Measurements from ENCODE around the gene SULF2.

The SULF2 gene

DNA sequence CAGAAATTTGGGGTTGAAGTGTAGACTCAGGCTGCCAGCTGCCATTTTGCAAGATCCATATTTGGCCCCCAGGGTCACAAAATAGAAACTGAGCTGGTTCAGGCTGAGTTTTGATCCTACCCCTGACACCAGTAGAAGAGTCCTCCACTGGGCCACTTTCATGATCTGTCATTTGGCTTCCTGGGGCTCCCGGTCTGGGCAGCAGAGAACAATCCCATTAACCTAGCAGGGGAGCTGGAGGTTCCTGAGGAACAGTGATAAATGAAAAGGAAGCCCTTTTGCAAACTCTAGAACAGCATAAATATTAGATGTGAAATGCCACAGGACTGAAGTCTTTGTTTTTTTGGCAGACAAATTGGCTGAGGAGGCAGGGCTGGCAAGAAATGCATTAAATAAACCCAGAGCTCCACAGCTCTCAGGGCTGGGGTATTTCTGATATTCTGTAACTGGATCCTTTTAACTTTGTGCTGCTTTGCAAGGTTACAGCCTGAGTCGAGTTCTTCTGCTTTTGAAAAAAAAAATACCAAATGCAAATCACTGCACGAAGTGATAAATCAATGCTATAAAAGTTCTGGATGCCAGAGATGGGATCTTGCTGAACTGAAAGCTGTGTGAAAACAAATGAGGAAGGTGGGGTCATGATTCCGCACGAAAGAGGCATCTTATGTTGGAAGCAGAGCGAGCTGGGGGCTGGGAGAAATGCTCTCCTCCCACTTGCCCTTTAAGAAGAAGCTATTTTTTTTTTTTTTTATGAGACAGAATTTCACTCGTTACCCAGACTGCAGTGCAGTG lies 64.4 kb downstream of the SULF2 start:
- Histone ChIP-seq H3K27me3 (ENCODE audit: insufficient read depth, low read length) (peaks cover 6% of the 10 kb centered on the region; the same call in 1 of the 2 replicates), H3K4me3 (ENCODE audit: low read depth, low read length) (no peak overlapping the region), H3K4me1 (ENCODE audit: control insufficient read depth, insufficient read depth, low read length, unreplicated experiment) (no peaks in the 10 kb centered on the region), H3K79me2 (ENCODE audit: control insufficient read depth, insufficient read depth, low read length, unreplicated experiment) (no peaks in the 10 kb centered on the region), H3K36me3 (ENCODE audit: insufficient read depth, low read length) (no peaks in the 10 kb centered on the region), H2AFZ (ENCODE audit: low read length, unreplicated experiment) (no peak overlapping the region), H3K27ac (ENCODE audit: low read depth, low read length) (no peak overlapping the region)

DNA sequence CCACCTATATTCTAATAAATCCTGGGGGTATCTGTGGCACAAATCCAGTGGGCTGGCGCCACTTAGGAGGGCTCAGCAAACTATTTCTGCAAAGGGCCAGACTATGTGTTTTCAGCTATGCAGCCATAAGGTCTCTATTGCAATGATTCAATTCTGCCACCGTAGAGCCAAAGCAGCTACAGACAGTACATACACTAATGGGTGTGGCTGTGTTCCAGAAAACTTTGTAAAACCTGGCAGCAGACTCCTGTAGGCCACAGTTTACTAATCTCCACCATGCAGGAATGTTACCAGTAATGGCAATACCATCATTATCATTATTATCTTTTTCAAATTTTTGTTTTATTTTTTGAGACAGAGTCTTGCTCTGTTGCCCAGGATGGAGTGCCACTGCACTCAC lies 65.7 kb downstream of the SULF2 start:
- H3K4me1 ChIP-seq (ENCODE audit: control insufficient read depth, insufficient read depth, low read length, unreplicated experiment): no peaks in the 10 kb centered on the region
- H3K79me2 ChIP-seq (ENCODE audit: control insufficient read depth, insufficient read depth, low read length, unreplicated experiment): no peaks in the 10 kb centered on the region
- peaks cover 11% of the 10 kb centered on the region for H3K27me3 ChIP-seq (ENCODE audit: insufficient read depth, low read length)
- no peaks in the 10 kb centered on the region for H3K36me3 ChIP-seq (ENCODE audit: insufficient read depth, low read length)
- no peak overlapping the region for H3K4me3 ChIP-seq (ENCODE audit: low read depth, low read length)
- no peak overlapping the region for H3K27ac ChIP-seq (ENCODE audit: low read depth, low read length)
- H2AFZ ChIP-seq (ENCODE audit: low read length, unreplicated experiment): no peak overlapping the region

DNA sequence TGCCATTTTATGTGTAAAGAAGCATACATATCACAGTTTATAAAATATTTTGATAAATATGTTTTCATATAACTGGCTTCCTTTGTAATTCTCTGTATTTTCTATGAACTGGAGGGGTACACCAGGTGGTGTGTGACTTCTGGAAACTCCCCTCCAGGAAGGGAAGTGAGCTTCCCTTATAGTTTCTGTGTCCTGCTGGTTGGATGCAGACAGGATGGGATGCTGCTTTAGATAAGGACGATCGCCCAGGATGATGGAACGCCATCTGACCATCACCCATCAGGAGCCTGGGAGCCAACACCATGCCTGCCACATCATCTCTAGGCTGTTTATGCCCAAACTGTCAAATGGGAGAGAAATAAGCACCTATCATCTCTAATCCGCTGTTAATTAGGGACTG lies 66.1 kb downstream of the SULF2 start:
- no peak overlapping the region for H3K27ac ChIP-seq (ENCODE audit: low read depth, low read length)
- H3K27me3 ChIP-seq (ENCODE audit: insufficient read depth, low read length): peaks cover 15% of the 10 kb centered on the region
- peaks cover under 1% of the 10 kb centered on the region for H3K4me1 ChIP-seq (ENCODE audit: control insufficient read depth, insufficient read depth, low read length, unreplicated experiment)
- H2AFZ ChIP-seq (ENCODE audit: low read length, unreplicated experiment): no peak overlapping the region
- no peaks in the 10 kb centered on the region for H3K79me2 ChIP-seq (ENCODE audit: control insufficient read depth, insufficient read depth, low read length, unreplicated experiment)
- no peak overlapping the region for H3K4me3 ChIP-seq (ENCODE audit: low read depth, low read length)
- no peaks in the 10 kb centered on the region for H3K36me3 ChIP-seq (ENCODE audit: insufficient read depth, low read length)

GRCh38 chr20:47718398-47718797 lies 66.9 kb downstream of the SULF2 start:
- H3K36me3 ChIP-seq (ENCODE audit: insufficient read depth, low read length): no peaks in the 10 kb centered on the region
- no peak overlapping the region for H3K27ac ChIP-seq (ENCODE audit: low read depth, low read length)
- H3K27me3 ChIP-seq (ENCODE audit: insufficient read depth, low read length): peaks cover 16% of the 10 kb centered on the region
- H3K79me2 ChIP-seq (ENCODE audit: control insufficient read depth, insufficient read depth, low read length, unreplicated experiment): no peaks in the 10 kb centered on the region
- no peak overlapping the region for H2AFZ ChIP-seq (ENCODE audit: low read length, unreplicated experiment)
- H3K4me1 ChIP-seq (ENCODE audit: control insufficient read depth, insufficient read depth, low read length, unreplicated experiment): peaks cover 4% of the 10 kb centered on the region
- no peak overlapping the region for H3K4me3 ChIP-seq (ENCODE audit: low read depth, low read length)

- Histone ChIP-seq H3K27me3 (ENCODE audit: insufficient read depth, low read length) (peaks cover 16% of the 10 kb centered on the region), H3K79me2 (ENCODE audit: control insufficient read depth, insufficient read depth, low read length, unreplicated experiment) (no peaks in the 10 kb centered on the region)
These were observed 67.9 kb downstream of the SULF2 start for GRCh38 chr20:47717421-47717820.

DNA sequence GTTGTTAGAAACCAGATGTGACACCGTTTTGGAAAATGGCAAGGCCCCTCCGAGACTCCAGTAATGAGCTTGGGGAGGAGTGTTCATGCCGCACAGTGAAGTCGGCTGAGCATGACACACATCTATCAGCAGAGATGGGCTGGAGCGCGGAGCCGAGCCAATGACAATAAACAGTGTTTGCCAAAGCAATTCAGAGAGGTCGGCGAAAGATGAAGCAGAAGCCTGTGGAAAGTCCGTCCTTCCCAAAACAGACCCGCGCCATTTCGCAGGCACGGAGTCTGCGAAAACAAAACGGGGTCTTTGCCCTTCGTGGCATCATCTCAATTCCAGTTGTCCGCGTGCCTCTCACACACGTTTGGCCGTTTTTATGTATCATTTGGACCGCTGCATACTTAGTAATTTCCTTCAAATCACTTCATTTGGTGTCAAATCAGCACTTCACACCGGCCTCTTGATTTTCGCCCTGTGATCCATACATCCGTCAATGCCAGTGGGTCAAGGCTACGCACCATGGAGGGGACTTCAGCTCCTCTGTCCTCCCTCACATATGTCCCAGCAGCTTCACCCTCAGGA lies 71.3 kb downstream of the SULF2 start:
- Histone ChIP-seq H3K27me3 (ENCODE audit: insufficient read depth, low read length) (peaks cover 16% of the 10 kb centered on the region), H3K36me3 (ENCODE audit: insufficient read depth, low read length) (no peaks in the 10 kb centered on the region), H3K4me1 (ENCODE audit: control insufficient read depth, insufficient read depth, low read length, unreplicated experiment) (peaks cover 4% of the 10 kb centered on the region), H3K79me2 (ENCODE audit: control insufficient read depth, insufficient read depth, low read length, unreplicated experiment) (no peaks in the 10 kb centered on the region), H3K4me3 (ENCODE audit: low read depth, low read length) (peak overlapping the region; percentile 60), H3K27ac (ENCODE audit: low read depth, low read length) (no peak overlapping the region), H2AFZ (ENCODE audit: low read length, unreplicated experiment) (peak overlapping the region; percentile 28)

More at GRCh38 chr20:47717421-47717820, 67.9 kb downstream of the SULF2 start:
- H2AFZ ChIP-seq (ENCODE audit: low read length, unreplicated experiment): no peak overlapping the region
- peaks cover 4% of the 10 kb centered on the region for H3K4me1 ChIP-seq (ENCODE audit: control insufficient read depth, insufficient read depth, low read length, unreplicated experiment)
- no peak overlapping the region for H3K27ac ChIP-seq (ENCODE audit: low read depth, low read length)
- no peak overlapping the region for H3K4me3 ChIP-seq (ENCODE audit: low read depth, low read length)
- H3K36me3 ChIP-seq (ENCODE audit: insufficient read depth, low read length): no peaks in the 10 kb centered on the region

DNA sequence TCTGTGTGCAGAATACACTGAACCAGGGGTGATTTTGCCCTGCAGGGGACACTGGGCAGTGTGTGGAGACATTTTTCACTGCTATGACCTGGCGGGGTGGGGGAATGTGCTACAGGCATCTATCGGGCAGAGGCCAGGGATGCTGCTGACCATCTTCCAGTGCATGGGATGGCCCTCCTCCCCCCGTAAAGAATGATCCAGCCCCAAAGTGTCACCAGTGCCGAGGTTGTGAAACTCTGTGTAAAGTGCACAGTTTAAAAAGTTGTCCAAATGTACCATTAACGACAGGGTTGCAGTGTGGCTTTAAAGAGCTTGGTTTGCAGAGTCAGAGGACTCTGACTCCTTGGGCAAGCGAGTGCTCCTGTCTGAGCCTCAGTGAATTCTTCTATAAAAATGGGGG lies 72.1 kb downstream of the SULF2 start:
- H3K4me3 ChIP-seq (ENCODE audit: low read depth, low read length): no peak overlapping the region
- peaks cover 4% of the 10 kb centered on the region for H3K4me1 ChIP-seq (ENCODE audit: control insufficient read depth, insufficient read depth, low read length, unreplicated experiment)
- no peak overlapping the region for H2AFZ ChIP-seq (ENCODE audit: low read length, unreplicated experiment)
- no peaks in the 10 kb centered on the region for H3K79me2 ChIP-seq (ENCODE audit: control insufficient read depth, insufficient read depth, low read length, unreplicated experiment)
- H3K27ac ChIP-seq (ENCODE audit: low read depth, low read length): no peak overlapping the region
- H3K36me3 ChIP-seq (ENCODE audit: insufficient read depth, low read length): no peaks in the 10 kb centered on the region
- H3K27me3 ChIP-seq (ENCODE audit: insufficient read depth, low read length): peaks cover 20% of the 10 kb centered on the region

GRCh38 chr20:47711046-47711752 lies 74.1 kb downstream of the SULF2 start:
- Histone ChIP-seq H3K27me3 (ENCODE audit: insufficient read depth, low read length) (peaks cover 19% of the 10 kb centered on the region), H3K79me2 (ENCODE audit: control insufficient read depth, insufficient read depth, low read length, unreplicated experiment) (no peaks in the 10 kb centered on the region), H3K27ac (ENCODE audit: low read depth, low read length) (no peak overlapping the region)

GRCh38 chr20:47710665-47711045 lies 74.6 kb downstream of the SULF2 start:
- Histone ChIP-seq H3K79me2 (ENCODE audit: control insufficient read depth, insufficient read depth, low read length, unreplicated experiment) (no peaks in the 10 kb centered on the region), H3K36me3 (ENCODE audit: insufficient read depth, low read length) (no peaks in the 10 kb centered on the region), H3K4me1 (ENCODE audit: control insufficient read depth, insufficient read depth, low read length, unreplicated experiment) (peaks cover 4% of the 10 kb centered on the region), H3K27me3 (ENCODE audit: insufficient read depth, low read length) (peaks cover 19% of the 10 kb centered on the region), H3K27ac (ENCODE audit: low read depth, low read length) (no peak overlapping the region), H3K4me3 (ENCODE audit: low read depth, low read length) (no peak overlapping the region), H2AFZ (ENCODE audit: low read length, unreplicated experiment) (no peak overlapping the region)

More at GRCh38 chr20:47711046-47711752, 74.1 kb downstream of the SULF2 start:
- H3K4me3 ChIP-seq (ENCODE audit: low read depth, low read length): no peak overlapping the region
- H3K36me3 ChIP-seq (ENCODE audit: insufficient read depth, low read length): no peaks in the 10 kb centered on the region
- H2AFZ ChIP-seq (ENCODE audit: low read length, unreplicated experiment): no peak overlapping the region
- peaks cover 4% of the 10 kb centered on the region for H3K4me1 ChIP-seq (ENCODE audit: control insufficient read depth, insufficient read depth, low read length, unreplicated experiment)

GRCh38 chr20:47708953-47709833 lies 76.1 kb downstream of the SULF2 start:
- Histone ChIP-seq H3K4me1 (ENCODE audit: control insufficient read depth, insufficient read depth, low read length, unreplicated experiment) (peaks cover 12% of the 10 kb centered on the region), H3K79me2 (ENCODE audit: control insufficient read depth, insufficient read depth, low read length, unreplicated experiment) (no peaks in the 10 kb centered on the region), H3K4me3 (ENCODE audit: low read depth, low read length) (no peak overlapping the region), H2AFZ (ENCODE audit: low read length, unreplicated experiment) (no peak overlapping the region), H3K27me3 (ENCODE audit: insufficient read depth, low read length) (peaks cover 10% of the 10 kb centered on the region; the same call in 1 of the 2 replicates), H3K27ac (ENCODE audit: low read depth, low read length) (no peak overlapping the region), H3K36me3 (ENCODE audit: insufficient read depth, low read length) (no peaks in the 10 kb centered on the region)

Measured in ACC112 (cell line).